GM12878 (cell line): ENCODE measurements around the gene MTHFD2. TPM values are rescaled to one million over a fixed set of nuclear protein-coding genes. Genes with fewer than 3 reads are reported as not detected.

ENCODE experiments used
- ATAC-seq: fragments of 200-7000 bp; cut with Tn5 transposase; 3 replicates; pipeline ENCODE4 v1.9.1; 2020; ENCODE audit warnings: mild to moderate bottlenecking, moderate library complexity
- BruUV-seq: library from RNA; stranded (reverse); fragments of 400-500 nt; replicated peaks from 2 replicates; lab custom pipeline; 2021; lab: Mats Ljungman, UMichigan
- CTCF ChIA-PET: fragments of 300-600 bp; sonication (Branson Sonifier 250); formaldehyde crosslinking; extraction: SDS; loops from one replicate; lab custom pipeline; 2021; ENCODE audit warnings: inconsistent platforms; lab: Yijun Ruan, JAX
- POLR2A ChIA-PET: fragments of 350-600 bp; formaldehyde crosslinking; extraction: SDS; loops from one replicate; lab custom pipeline; 2021; ENCODE audit warnings: inconsistent platforms; lab: Charles Lee
- RAD21 ChIA-PET: fragments of 300-600 bp; sonication (Branson Sonifier 250); formaldehyde crosslinking; loops from one replicate; lab custom pipeline; 2023; ENCODE audit warnings: antibody characterized with exemption; ENCODE audit not compliant: unreplicated experiment; lab: Charles Lee
- SMC1A ChIA-PET: fragments of 300-600 bp; sonication (Branson Sonifier 250); formaldehyde crosslinking; loops from one replicate; lab custom pipeline; 2023; ENCODE audit not compliant: unreplicated experiment, uncharacterized antibody; lab: Charles Lee
- DNase-seq: peaks from one replicate; pipeline ENCODE4 v3.0.0-alpha.2; 2011; ENCODE audit warnings: low read depth, low spot score
- FAIRE-seq: peaks from 3 replicates; lab custom pipeline; 2011; peaks lifted over from hg19 to GRCh38; lab: Jason Lieb, UNC
- H2AFZ ChIP-seq: 2 replicates; pipeline ENCODE4 v1.6.0; 2011; ENCODE audit warnings: low read depth, low read length, control low read depth; ENCODE audit not compliant: control insufficient read depth
- H3K27ac ChIP-seq: 2 replicates; pipeline ENCODE4 v1.5.1; 2011; ENCODE audit warnings: control low read depth; ENCODE audit not compliant: control insufficient read depth, insufficient read depth
- H3K27me3 ChIP-seq, 2 experiments: replicated peaks in 1 of 2; 2 replicates each; pipeline versions ENCODE4 v1.6.0 to v1.6.1; 2011; ENCODE audit warnings: low read length in 1 of 2; ENCODE audit not compliant: control insufficient read depth in 2 of 2, insufficient read depth in 2 of 2
- H3K36me3 ChIP-seq, 2 experiments: 2 replicates each; pipeline ENCODE4 v1.5.1; 2011; ENCODE audit warnings: low read length in 1 of 2; ENCODE audit not compliant: control insufficient read depth in 2 of 2, insufficient read depth in 2 of 2
- H3K4me1 ChIP-seq: 2 replicates; pipeline ENCODE4 v1.6.1; 2011; ENCODE audit warnings: mild to moderate bottlenecking, low read length, moderate library complexity, mixed read lengths; ENCODE audit not compliant: control insufficient read depth, insufficient read depth
- H3K4me2 ChIP-seq: 2 replicates; pipeline ENCODE4 v1.6.0; 2011; ENCODE audit warnings: control low read depth; ENCODE audit not compliant: control insufficient read depth, insufficient read depth
- H3K4me3 ChIP-seq: fragments of 200-600 bp; sonication (generic); 2 replicates; pipeline ENCODE4 v1.5.1; 2016
- H3K79me2 ChIP-seq: 2 replicates; pipeline ENCODE4 v1.6.0; 2011; ENCODE audit warnings: low read length; ENCODE audit not compliant: control insufficient read depth, insufficient read depth
- H3K9ac ChIP-seq: 2 replicates; pipeline ENCODE4 v1.8.0; 2011; ENCODE audit warnings: low read length, control low read depth, mixed read lengths; ENCODE audit not compliant: control insufficient read depth, insufficient read depth
- H3K9me3 ChIP-seq: replicated peaks from 3 replicates; pipeline ENCODE4 v1.5.1; 2011; ENCODE audit warnings: mild to moderate bottlenecking, low read length; ENCODE audit not compliant: control insufficient read depth, insufficient read depth
- H4K20me1 ChIP-seq: 2 replicates; pipeline ENCODE4 v1.6.0; 2011; ENCODE audit not compliant: control insufficient read depth, insufficient read depth
- HDGF ChIP-seq: fragments of 450-650 bp; IDR thresholded peaks from 2 replicates; pipeline ENCODE4 v1.6.1; 2016; ENCODE audit warnings: antibody characterized with exemption
- MYC ChIP-seq: IDR thresholded peaks from 2 replicates; pipeline ENCODE4 v1.6.1; 2011; ENCODE audit warnings: mild to moderate bottlenecking, low read length, moderate library complexity, inconsistent platforms; ENCODE audit not compliant: insufficient read depth, insufficient replicate concordance, insufficient read length, severe bottlenecking
- NR2F1 ChIP-seq: fragments of 450-650 bp; conservative IDR thresholded peaks from 2 replicates; pipeline ENCODE4 v1.6.1; 2017; ENCODE audit warnings: mild to moderate bottlenecking
- POLR2A ChIP-seq: IDR thresholded peaks from 2 replicates; pipeline ENCODE4 v1.6.1; 2011; ENCODE audit warnings: low read depth, mild to moderate bottlenecking, low read length
- POLR2AphosphoS5 ChIP-seq: IDR thresholded peaks from 2 replicates; pipeline ENCODE4 v1.6.1; 2011; ENCODE audit warnings: mild to moderate bottlenecking, low read length, inconsistent platforms
- TBL1XR1 ChIP-seq: IDR thresholded peaks from 2 replicates; pipeline ENCODE4 v1.6.1; 2012; ENCODE audit warnings: low read depth, low read length, improper control_type of control experiment
- WGBS: methylation state at CpG from one replicate; pipeline ENCODE4 v1.1.6; 2016; ENCODE audit warnings: low lambda C conversion rate; ENCODE audit not compliant: insufficient replicate concordance, insufficient coverage; ENCODE audit errors: missing lambda C conversion rate; 5-methylcytosine and 5-hydroxymethylcytosine counted together
- in situ Hi-C: fragments of 300-500 bp; cut with MboI; formaldehyde crosslinking; loops from 9 replicates; pipeline ENCODE4 v1.14.3; 2018; ENCODE audit warnings: mixed read lengths
- intact Hi-C: fragments of 100-400 bp; cut with micrococcal nuclease; formaldehyde crosslinking; loops from one replicate; pipeline ENCODE4 v1.14.2; 2022; ENCODE audit not compliant: unreplicated experiment
- polyA plus RNA-seq, 11 experiments: library from polyadenylated mRNA; depleted of rRNA in 4 of 11; unstranded in 6 of 11; stranded (reverse) in 5 of 11; fragments of >200 nt; fragmentation: Nextera tagmentation in 4 of 11; fragmentation: Illumina TruSeq in 1 of 11; extraction: Ambion mirVana in 4 of 11; extraction: Trizol in 1 of 11; gene quantifications; 1 replicate in 1 of 11; 2 replicates in 10 of 11; pipeline versions ENCODE4 v1.2.1 to v1.2.3, GENCODE V29; 2011 to 2016; ENCODE audit warnings: inconsistent platforms in 2 of 11, missing spikeins in 2 of 11, low read depth in 1 of 11
- total RNA-seq, 4 experiments: library from RNA; depleted of rRNA in 3 of 4; stranded (reverse); fragments of >200 nt in 3 of 4; fragmentation: Illumina TruSeq in 1 of 4; extraction: Trizol in 1 of 4; gene quantifications; 2 replicates each; pipeline versions ENCODE4 v1.2.1 to v1.2.3, GENCODE V29; 2013 to 2021

MTHFD2 gene
- total and polyA plus RNA-seq, 10 of the 15 experiments (the other 5 are each of a cell fraction or from before 2014, with no cell fraction given): 128 to 292 (median 150) TPM

DNA sequence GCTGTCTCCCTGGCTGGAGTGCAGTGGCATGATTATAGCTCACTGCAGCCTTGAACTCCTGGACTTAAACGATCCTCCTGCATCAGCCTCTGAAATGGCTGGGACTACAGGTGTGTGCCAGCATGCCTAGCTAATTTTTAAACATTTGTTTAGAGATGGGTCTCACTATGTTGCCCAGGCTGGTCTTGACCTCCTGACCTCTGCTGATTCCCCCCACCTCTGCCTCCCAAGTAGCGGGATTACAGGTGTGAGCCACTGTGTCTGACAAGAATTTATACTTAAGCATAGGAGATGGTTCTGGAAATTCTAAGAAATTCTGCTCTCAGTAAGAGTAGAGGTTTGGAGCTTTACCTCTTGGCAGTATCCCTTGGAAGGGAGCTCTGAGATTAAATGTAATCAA, 18.2 kb downstream of the MTHFD2 start:
- CTCF ChIA-PET: interaction anchor here (1.2 to 1.6 kb wide), 7 partner anchors 10 to 70 kb away, joined by 3 to 12 read pairs (median 4); no protein-coding TSS in a partner anchor
- in situ Hi-C loops: no loop called here
- Histone ChIP-seq H3K4me2 (no peak overlapping the region), H3K9me3 (no peaks in the 10 kb centered on the region), H3K4me1 (no peaks in the 10 kb centered on the region; the same call in 1 of the 2 replicates), H3K4me3 (no peak overlapping the region), H4K20me1 (no peaks in the 10 kb centered on the region), H3K9ac (no peak overlapping the region), H3K79me2 (no peaks in the 10 kb centered on the region), H3K27me3 (no peaks in the 10 kb centered on the region), H3K27ac (no peak overlapping the region), H3K36me3 (peaks cover 8 to 37% of the 10 kb centered on the region in 2 experiments), H2AFZ (no peak overlapping the region)
- FAIRE-seq (no peak), ATAC-seq (no peak), DNase-seq (no peak)
- SMC1A ChIA-PET: interaction anchor here (1.0 to 1.9 kb wide), 6 partner anchors 9 to 390 kb away, joined by 3 to 11 read pairs (median 4); no protein-coding TSS in a partner anchor
- POLR2A ChIA-PET: interaction anchor here (0.7 kb wide), 1 partner anchor 16 kb away, joined by 4 read pairs; no protein-coding TSS in a partner anchor
- WGBS: 64% methylated on average over 2 of the region's 2 CpGs
- RAD21 ChIA-PET: interaction anchor here (0.6 to 2.9 kb wide), 3 partner anchors 12 to 460 kb away, joined by 3 to 10 read pairs (median 3); no protein-coding TSS in a partner anchor
- intact Hi-C loops: no loop called here
- TF ChIP-seq TBL1XR1 (no peak), MYC (no peak), NR2F1 (peak; percentile 55; the same call in 1 of the 2 replicates)
- no TSS peak for BruUV-seq

DNA sequence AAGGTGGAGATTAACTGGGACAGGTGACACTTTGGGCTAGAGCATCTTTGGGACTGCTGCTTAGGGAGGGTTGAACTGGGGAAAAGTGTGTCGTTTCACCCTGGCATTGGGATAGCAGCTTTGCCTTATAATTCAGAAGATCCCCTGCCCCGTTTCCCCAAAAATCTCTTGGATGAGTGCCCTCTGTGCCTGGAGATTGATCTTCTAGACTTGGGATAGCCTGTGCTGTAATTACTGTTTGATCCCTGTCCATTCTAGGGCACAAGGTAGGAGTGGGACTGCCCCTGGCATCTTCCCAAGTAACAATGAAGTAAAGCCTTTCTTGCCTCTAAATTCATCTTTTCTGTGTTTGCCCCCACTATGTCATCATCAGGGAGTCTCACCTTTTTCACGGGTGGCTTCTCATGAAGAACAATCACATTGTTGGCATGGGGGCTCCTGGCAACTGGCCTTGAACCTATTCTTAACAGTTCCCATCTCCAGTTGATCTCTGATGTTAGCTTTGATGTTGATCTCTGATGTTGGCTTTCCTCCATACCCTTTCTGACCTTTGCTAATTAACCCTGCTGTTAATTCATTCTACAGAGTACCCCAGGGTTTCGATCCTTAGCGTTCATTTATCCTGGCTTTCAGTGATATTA, 21.6 kb downstream of the MTHFD2 start:
- ChIA-PET RAD21 (no interaction called here), POLR2A (no interaction called here), CTCF (interaction anchor here (1.5 kb wide), 1 partner anchor 30 kb away, joined by 4 read pairs; no protein-coding TSS in a partner anchor), SMC1A (no interaction called here)
- Histone ChIP-seq H3K4me3 (no peak overlapping the region), H3K4me2 (no peak overlapping the region), H3K4me1 (no peaks in the 10 kb centered on the region), H3K27ac (no peak overlapping the region), H2AFZ (no peak overlapping the region), H3K36me3 (peaks cover 3 to 21% of the 10 kb centered on the region in 2 experiments; a peak in 3 of 4 replicates), H4K20me1 (no peaks in the 10 kb centered on the region), H3K9ac (no peak overlapping the region), H3K9me3 (no peaks in the 10 kb centered on the region), H3K27me3 (no peaks in the 10 kb centered on the region), H3K79me2 (no peaks in the 10 kb centered on the region)
- peak; percentile 23; the same call in 1 of the 2 replicates for TF ChIP-seq POLR2AphosphoS5
- no peak for TF ChIP-seq HDGF
- 0 out of 2 replicates have a peak, but pooled peaks have one; percentile 33 for TF ChIP-seq POLR2A
- DNase-seq: no peak
- no peak for ATAC-seq
- BruUV-seq: no TSS peak
- intact Hi-C loops: no loop called here
- no peak for FAIRE-seq
- in situ Hi-C loops: no loop called here
- WGBS: 81% methylated on average over 5 of the region's 5 CpGs
